Immature natural killer cell (primary cell): ENCODE data around the gene AR. TPM values are rescaled to one million over a fixed set of nuclear protein-coding genes. Genes with fewer than 3 reads are reported as not detected.

ENCODE experiments used
- DNase-seq, 3 donors: peaks; one replicate each; pipeline ENCODE4 v3.0.0; 2022; ENCODE audit warnings: mixed read lengths in 1 of 3
- H3K27ac Mint-ChIP-seq, 6 donors: one replicate each; pipeline ENCODE4 v1.8.0; 2020; ENCODE audit warnings: mixed read lengths in 6 of 6, mild to moderate bottlenecking in 5 of 6, inconsistent platforms in 4 of 6, moderate library complexity in 3 of 6
- H3K27me3 Mint-ChIP-seq, 3 donors: one replicate each; pipeline ENCODE4 v1.8.0; 2020 to 2021; ENCODE audit warnings: low read depth in 3 of 3, mild to moderate bottlenecking in 3 of 3, mixed read lengths in 3 of 3, moderate library complexity in 3 of 3, inconsistent platforms in 1 of 3
- H3K36me3 Mint-ChIP-seq, 3 donors: one replicate each; pipeline ENCODE4 v1.8.0; 2020; ENCODE audit warnings: mixed read lengths in 3 of 3, inconsistent platforms in 2 of 3, mild to moderate bottlenecking in 2 of 3
- H3K4me1 Mint-ChIP-seq, 2 donors: one replicate each; pipeline ENCODE4 v1.8.0; 2020; ENCODE audit warnings: inconsistent platforms in 2 of 2, mild to moderate bottlenecking in 2 of 2, mixed read lengths in 2 of 2, moderate library complexity in 1 of 2
- H3K4me3 Mint-ChIP-seq, 5 donors: one replicate each; pipeline ENCODE4 v1.8.0; 2020; ENCODE audit warnings: mild to moderate bottlenecking in 5 of 5, mixed read lengths in 5 of 5, inconsistent platforms in 3 of 5, moderate library complexity in 3 of 5
- H3K9me3 Mint-ChIP-seq, 6 donors: one replicate each; pipeline ENCODE4 v1.8.0; 2020; ENCODE audit warnings: mild to moderate bottlenecking in 6 of 6, mixed read lengths in 6 of 6, inconsistent platforms in 4 of 6, moderate library complexity in 3 of 6
- polyA plus RNA-seq, 3 donors: library from polyadenylated mRNA; unstranded; fragments of 300-500 nt; fragmentation: Illumina TruSeq; gene quantifications; one replicate each; pipeline ENCODE4 v1.2.3, GENCODE V29; 2021

The AR gene
- polyA plus RNA-seq, 3 donors from 2014 or later, result 0.20 TPM; not detected in 2

- Mint-ChIP-seq H3K9me3 (no peaks in the 10 kb centered on the region), H3K27ac (no peak overlapping the region), H3K4me1 (peaks cover 5 to 6% of the 10 kb centered on the region in 2 donors), H3K4me3 (peak overlapping the region; percentile 8 to 68 (median 54)), H3K36me3 (no peaks in the 10 kb centered on the region), H3K27me3 (peaks cover 3 to 24% (median 15%) of the 10 kb centered on the region in 3 donors)
- no peak for DNase-seq
Measured at GRCh38 chrX:67545036-67545821, 1.4 kb downstream of the AR start.

DNA sequence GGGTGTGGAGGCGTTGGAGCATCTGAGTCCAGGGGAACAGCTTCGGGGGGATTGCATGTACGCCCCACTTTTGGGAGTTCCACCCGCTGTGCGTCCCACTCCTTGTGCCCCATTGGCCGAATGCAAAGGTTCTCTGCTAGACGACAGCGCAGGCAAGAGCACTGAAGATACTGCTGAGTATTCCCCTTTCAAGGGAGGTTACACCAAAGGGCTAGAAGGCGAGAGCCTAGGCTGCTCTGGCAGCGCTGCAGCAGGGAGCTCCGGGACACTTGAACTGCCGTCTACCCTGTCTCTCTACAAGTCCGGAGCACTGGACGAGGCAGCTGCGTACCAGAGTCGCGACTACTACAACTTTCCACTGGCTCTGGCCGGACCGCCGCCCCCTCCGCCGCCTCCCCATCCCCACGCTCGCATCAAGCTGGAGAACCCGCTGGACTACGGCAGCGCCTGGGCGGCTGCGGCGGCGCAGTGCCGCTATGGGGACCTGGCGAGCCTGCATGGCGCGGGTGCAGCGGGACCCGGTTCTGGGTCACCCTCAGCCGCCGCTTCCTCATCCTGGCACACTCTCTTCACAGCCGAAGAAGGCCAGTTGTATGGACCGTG, 2.2 kb downstream of the AR start:
- peak overlapping the region in 2 of 5 donors; percentile 21 to 45 for H3K4me3 Mint-ChIP-seq
- H3K27ac Mint-ChIP-seq, result no peak overlapping the region
- H3K27me3 Mint-ChIP-seq, result peaks cover 3 to 24% (median 16%) of the 10 kb centered on the region in 3 donors
- no peaks in the 10 kb centered on the region for H3K9me3 Mint-ChIP-seq
- H3K4me1 Mint-ChIP-seq, result peaks cover 5 to 6% of the 10 kb centered on the region in 2 donors
- H3K36me3 Mint-ChIP-seq, result no peaks in the 10 kb centered on the region
- no peak for DNase-seq

GRCh38 chrX:67546496-67547423, 2.9 kb downstream of the AR start:
- DNase-seq, result no peak
- peaks cover 3 to 24% (median 16%) of the 10 kb centered on the region in 3 donors for H3K27me3 Mint-ChIP-seq
- no peaks in the 10 kb centered on the region for H3K36me3 Mint-ChIP-seq
- H3K4me3 Mint-ChIP-seq, result peak overlapping the region in 3 of 5 donors; percentile 24 to 52 (median 47)
- no peak overlapping the region for H3K27ac Mint-ChIP-seq
- peaks cover 5 to 6% of the 10 kb centered on the region in 2 donors for H3K4me1 Mint-ChIP-seq
- H3K9me3 Mint-ChIP-seq, result no peaks in the 10 kb centered on the region

GRCh38 chrX:67555578-67556203, 11.9 kb downstream of the AR start:
- peak in 2 of 3 donors; percentile 7 to 11 for DNase-seq
- Mint-ChIP-seq H3K4me1 (no peaks in the 10 kb centered on the region), H3K27ac (no peak overlapping the region), H3K27me3 (peaks cover 0 to 6% (median 3%) of the 10 kb centered on the region in 3 donors), H3K36me3 (no peaks in the 10 kb centered on the region), H3K4me3 (no peak overlapping the region), H3K9me3 (no peaks in the 10 kb centered on the region)

- Mint-ChIP-seq H3K9me3 (no peaks in the 10 kb centered on the region), H3K4me1 (no peaks in the 10 kb centered on the region), H3K27me3 (peaks cover 0 to 6% (median 3%) of the 10 kb centered on the region in 3 donors), H3K4me3 (no peak overlapping the region), H3K27ac (no peak overlapping the region), H3K36me3 (no peaks in the 10 kb centered on the region)
- DNase-seq, result no peak
Measured at GRCh38 chrX:67558267-67558666, 14.4 kb downstream of the AR start.

DNA sequence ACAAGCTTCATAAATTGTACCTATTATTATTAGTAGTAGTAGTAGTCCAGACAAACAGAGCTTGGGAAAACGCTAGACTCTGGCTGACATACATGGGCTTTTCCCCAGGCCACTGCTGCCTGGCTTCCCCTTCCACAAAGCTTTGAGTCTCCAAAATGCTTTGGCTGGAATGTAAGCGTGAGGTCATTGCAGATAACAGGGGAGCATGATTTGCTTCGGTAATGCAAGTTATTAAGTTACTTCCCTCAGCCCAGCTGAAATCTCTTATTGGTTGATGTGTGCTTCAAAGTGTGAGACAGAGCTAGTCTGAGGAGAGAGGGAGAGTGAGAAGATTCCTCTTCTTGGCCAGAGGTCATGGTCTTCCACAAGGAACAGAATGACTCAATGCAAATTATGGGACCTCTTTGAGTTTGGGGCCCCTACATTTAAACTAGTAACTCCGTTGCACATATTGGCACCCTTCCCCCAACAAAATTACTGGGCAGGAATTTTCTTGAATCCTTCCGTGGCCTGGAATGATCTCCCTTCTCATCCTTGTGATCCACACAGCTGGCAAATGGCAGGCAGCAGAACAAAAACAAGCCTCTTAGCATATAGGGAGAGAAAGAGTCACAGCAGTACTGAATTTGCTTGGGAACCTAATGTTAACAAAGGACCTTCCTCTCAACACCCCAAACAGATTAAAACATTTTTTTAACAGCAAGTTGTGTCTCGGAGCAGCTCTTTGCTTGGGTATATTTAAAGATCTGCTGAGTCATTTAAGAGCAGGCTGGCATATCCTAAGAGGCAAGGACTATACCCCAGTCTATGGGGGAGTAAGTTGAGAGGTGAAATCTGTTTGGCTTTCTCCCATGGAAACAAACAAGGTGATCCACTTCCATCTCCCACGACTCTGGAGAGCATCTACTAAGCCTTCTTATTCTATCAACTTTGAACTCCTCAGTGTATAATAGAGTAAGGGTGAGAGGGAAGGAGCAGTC, 19.9 kb downstream of the AR start:
- Mint-ChIP-seq H3K4me1 (no peaks in the 10 kb centered on the region), H3K4me3 (no peak overlapping the region), H3K9me3 (no peaks in the 10 kb centered on the region), H3K36me3 (no peaks in the 10 kb centered on the region), H3K27me3 (peaks cover 0 to 4% (median 0%) of the 10 kb centered on the region in 3 donors), H3K27ac (no peak overlapping the region)
- no peak for DNase-seq

DNA sequence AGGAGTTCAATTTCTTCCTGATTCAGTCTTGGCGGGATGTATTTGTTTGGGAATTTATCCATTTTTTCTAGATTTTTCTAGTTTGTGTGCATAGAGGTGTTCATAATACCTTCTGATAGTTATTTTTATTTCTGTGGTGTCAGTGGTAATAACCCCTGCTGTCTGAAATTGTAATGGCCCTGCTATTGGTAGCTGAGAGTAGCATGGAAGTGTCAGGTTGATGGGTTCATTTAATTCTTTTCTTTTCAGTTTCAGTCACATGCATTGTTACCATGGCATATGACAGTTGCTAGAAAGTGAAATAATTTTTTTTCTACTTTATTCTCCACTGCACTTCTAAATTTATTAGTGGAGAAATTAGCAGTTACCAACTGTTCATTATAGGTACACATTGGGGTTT, 20.7 kb downstream of the AR start:
- H3K4me3 Mint-ChIP-seq, result no peak overlapping the region
- H3K36me3 Mint-ChIP-seq, result no peaks in the 10 kb centered on the region
- DNase-seq, result no peak
- H3K4me1 Mint-ChIP-seq, result no peaks in the 10 kb centered on the region
- no peak overlapping the region for H3K27ac Mint-ChIP-seq
- H3K27me3 Mint-ChIP-seq, result peaks cover 0 to 2% (median 0%) of the 10 kb centered on the region in 3 donors
- H3K9me3 Mint-ChIP-seq, result no peaks in the 10 kb centered on the region

- no peaks in the 10 kb centered on the region for H3K4me1 Mint-ChIP-seq
Measured at GRCh38 chrX:67568769-67569168, 24.9 kb downstream of the AR start.

DNA sequence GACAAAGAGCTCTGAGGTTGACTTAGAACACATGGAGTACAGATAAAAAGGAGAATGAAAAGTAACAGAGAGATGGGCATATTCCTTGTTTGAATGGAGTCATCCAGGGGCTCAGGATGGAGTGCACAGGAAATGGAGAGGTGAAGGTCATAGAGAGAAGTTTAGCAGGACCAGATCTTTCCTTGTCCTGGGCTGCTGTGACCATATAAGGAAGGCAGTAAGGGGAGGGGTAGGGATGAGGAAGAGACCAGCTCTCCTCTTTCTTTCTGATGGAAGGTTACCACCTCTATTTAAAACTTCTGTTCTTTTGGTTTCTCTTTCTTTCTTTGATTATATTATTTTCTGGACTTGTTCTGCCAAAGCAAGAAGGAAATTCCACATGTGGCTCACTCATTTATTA, 27.0 kb downstream of the AR start:
- H3K9me3 Mint-ChIP-seq, result peaks cover 0 to 6% (median 0%) of the 10 kb centered on the region in 6 donors
- H3K4me1 Mint-ChIP-seq, result no peaks in the 10 kb centered on the region

More at GRCh38 chrX:67568769-67569168, 24.9 kb downstream of the AR start:
- DNase-seq, result no peak
- Mint-ChIP-seq H3K27me3 (peaks cover 0 to 2% (median 0%) of the 10 kb centered on the region in 3 donors), H3K27ac (no peak overlapping the region), H3K4me3 (no peak overlapping the region), H3K9me3 (peaks cover 0 to 4% (median 0%) of the 10 kb centered on the region in 6 donors), H3K36me3 (no peaks in the 10 kb centered on the region)

DNA sequence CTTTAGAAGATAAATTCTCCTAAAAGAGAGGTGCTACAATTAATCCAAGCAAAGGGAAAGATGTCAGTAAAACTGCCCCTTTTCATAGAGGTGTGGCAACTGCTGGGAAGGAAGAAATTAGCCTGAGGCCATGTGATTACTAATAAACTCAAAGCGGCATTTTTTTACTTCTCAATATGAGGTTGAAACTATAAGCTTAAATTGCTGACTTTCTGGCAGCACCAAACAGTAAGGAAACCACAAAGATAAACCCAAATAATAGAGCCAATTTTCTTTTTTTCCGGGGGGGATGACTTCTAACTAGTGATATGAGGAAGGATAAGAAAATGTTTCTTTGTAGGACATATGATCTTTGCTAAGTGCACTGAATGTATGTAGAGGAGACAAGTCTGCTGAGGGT, 30.9 kb downstream of the AR start:
- no peak for DNase-seq
- Mint-ChIP-seq H3K4me1 (no peaks in the 10 kb centered on the region), H3K4me3 (no peak overlapping the region), H3K9me3 (peaks cover 0 to 8% (median 0%) of the 10 kb centered on the region in 6 donors), H3K27ac (no peak overlapping the region), H3K36me3 (no peaks in the 10 kb centered on the region), H3K27me3 (peaks cover 0 to 9% (median 2%) of the 10 kb centered on the region in 3 donors)

More for the DNA sequence above, 27.0 kb downstream of the AR start:
- H3K27me3 Mint-ChIP-seq, result peaks cover 0 to 2% (median 0%) of the 10 kb centered on the region in 3 donors
- H3K36me3 Mint-ChIP-seq, result no peaks in the 10 kb centered on the region
- H3K27ac Mint-ChIP-seq, result no peak overlapping the region
- H3K4me3 Mint-ChIP-seq, result no peak overlapping the region
- DNase-seq, result no peak

DNA sequence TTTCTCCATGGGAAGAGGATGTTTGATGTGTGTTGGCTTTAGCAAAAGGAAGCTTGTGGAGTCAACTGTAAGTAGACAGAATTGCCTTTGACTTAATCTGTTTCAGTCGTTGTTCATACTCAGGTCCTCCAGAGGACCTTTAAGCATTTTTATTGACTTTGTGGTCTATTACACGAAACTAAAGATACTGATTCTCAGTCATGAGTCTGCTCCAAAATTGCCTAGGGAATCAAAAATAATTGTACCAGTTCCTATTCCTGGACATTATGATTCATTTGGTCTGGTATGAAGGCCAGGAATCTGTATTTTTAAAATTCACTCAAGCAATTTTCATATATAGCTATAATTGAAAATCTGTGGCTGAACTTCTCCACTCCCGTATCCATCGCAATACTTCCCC, 38.6 kb downstream of the AR start:
- Mint-ChIP-seq H3K36me3 (no peaks in the 10 kb centered on the region), H3K4me1 (no peaks in the 10 kb centered on the region), H3K27me3 (peaks cover 0 to 5% (median 2%) of the 10 kb centered on the region in 3 donors), H3K27ac (no peak overlapping the region), H3K4me3 (no peak overlapping the region), H3K9me3 (peaks cover 0 to 3% (median 0%) of the 10 kb centered on the region in 6 donors)
- DNase-seq, result no peak

GRCh38 chrX:67583171-67583570, 39.4 kb downstream of the AR start:
- no peak for DNase-seq
- H3K27ac Mint-ChIP-seq, result no peak overlapping the region
- H3K4me3 Mint-ChIP-seq, result no peak overlapping the region
- no peaks in the 10 kb centered on the region for H3K36me3 Mint-ChIP-seq
- H3K9me3 Mint-ChIP-seq, result peaks cover 0 to 3% (median 0%) of the 10 kb centered on the region in 6 donors
- H3K27me3 Mint-ChIP-seq, result peaks cover 0 to 5% (median 3%) of the 10 kb centered on the region in 3 donors
- H3K4me1 Mint-ChIP-seq, result no peaks in the 10 kb centered on the region
